ENCODE data around the gene SURF6.

GRCh38 chr9:133366435-133366834 lies 30.4 kb upstream of the SURF6 start:
- TF ChIP-seq, protein P1, sequence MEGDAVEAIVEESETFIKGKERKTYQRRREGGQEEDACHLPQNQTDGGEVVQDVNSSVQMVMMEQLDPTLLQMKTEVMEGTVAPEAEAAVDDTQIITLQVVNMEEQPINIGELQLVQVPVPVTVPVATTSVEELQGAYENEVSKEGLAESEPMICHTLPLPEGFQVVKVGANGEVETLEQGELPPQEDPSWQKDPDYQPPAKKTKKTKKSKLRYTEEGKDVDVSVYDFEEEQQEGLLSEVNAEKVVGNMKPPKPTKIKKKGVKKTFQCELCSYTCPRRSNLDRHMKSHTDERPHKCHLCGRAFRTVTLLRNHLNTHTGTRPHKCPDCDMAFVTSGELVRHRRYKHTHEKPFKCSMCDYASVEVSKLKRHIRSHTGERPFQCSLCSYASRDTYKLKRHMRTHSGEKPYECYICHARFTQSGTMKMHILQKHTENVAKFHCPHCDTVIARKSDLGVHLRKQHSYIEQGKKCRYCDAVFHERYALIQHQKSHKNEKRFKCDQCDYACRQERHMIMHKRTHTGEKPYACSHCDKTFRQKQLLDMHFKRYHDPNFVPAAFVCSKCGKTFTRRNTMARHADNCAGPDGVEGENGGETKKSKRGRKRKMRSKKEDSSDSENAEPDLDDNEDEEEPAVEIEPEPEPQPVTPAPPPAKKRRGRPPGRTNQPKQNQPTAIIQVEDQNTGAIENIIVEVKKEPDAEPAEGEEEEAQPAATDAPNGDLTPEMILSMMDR (conservative IDR thresholded peaks at IDR 0.05; ENCODE audit: low read length): no peak
- TF ChIP-seq EZH2phosphoT487 (IDR thresholded peaks at IDR 0.05; ENCODE audit: borderline replicate concordance, low read depth, low read length): no peak

All from OCI-LY7 (cell line).